ENCODE data around the gene ARVCF.

Gene ARVCF

DNA sequence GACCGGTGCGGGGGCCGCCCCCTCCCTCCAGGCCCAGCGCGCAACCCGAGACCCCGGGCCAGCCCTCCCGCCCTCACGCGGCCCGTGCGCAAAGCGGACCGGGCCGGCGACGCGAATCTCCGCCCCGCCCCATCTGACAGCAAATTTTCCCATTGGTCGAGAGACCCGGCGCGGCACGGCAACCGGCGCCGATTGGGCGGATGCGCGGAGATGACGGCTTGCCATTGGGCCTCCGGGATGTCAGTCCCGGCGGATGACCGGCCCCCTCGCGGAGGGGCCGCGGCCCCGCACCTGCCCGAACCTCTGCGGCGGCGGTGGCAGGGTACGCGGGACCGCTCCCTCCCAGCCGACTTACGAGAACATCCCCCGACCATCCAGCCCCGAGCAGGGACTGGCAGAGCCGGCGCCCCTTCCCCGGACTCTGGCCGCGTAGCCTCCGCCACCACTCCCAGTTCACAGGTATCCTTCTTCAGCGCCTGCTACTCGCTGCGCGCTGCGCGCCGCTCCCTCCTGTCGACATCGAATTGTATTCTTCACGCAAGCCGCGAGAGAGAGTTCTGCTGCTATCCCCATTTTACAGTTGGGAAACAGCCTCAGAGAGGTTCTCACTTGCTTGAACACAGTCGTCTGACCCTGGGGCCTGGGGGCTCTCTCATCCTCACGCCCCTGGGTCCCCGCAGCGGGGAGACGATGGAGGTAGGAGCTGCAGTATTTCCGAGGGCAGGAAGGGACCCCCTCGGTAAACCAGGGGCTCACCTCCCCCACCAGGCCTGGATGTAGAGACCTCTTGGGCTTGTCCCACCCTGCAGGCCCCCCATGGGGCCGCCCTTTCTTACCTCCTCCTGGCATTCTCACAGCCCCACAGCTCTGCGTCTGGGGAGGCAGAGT is at the start of gene ARVCF:
Gene ARVCF, minus strand, starts transcription at position 90 of the 888 bp plus-strand sequence. CDS start 26,029 bp downstream, outside the sequence.
- DNase-seq (ENCODE audit: low read depth), result peak; percentile 87

GRCh38 chr22:20065896-20066616 is 49.4 kb upstream of the ARVCF start:
- no peak for DNase-seq (ENCODE audit: low read depth)

DNA sequence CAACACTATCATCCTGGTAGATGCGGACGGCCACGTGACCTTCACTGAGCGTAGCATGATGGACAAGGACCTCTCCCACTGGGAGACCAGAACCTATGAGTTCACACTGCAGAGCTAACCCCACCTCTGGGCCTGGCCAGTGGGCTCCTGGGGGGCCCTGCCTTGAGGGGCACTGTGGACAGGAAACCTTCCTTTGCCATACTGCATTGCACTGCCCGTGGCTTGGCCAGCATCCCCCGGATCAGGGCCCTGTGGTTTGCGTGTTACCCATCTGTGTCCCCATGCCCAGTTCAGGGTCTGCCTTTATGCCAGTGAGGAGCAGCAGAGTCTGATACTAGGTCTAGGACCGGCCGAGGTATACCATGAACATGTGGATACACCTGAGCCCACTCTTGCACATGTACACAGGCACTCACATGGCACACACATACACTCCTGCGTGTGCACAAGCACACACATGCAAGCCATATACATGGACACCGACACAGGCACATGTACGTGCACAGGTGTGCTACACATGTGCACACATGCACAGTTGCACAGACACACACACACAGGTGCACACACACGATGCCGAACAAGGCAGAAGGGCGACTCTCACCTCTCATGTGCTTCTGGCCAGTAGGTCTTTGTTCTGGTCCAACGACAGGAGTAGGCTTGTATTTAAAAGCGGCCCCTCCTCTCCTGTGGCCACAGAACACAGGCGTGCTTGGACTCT is 48.1 kb upstream of the ARVCF start:
- DNase-seq (ENCODE audit: low read depth), result no peak

GRCh38 chr22:20064140-20064480 is 47.5 kb upstream of the ARVCF start:
- no peak for DNase-seq (ENCODE audit: low read depth)

GRCh38 chr22:20063271-20064139 is 46.9 kb upstream of the ARVCF start:
- DNase-seq (ENCODE audit: low read depth), result no peak

- no peak for DNase-seq (ENCODE audit: low read depth)
Measured at GRCh38 chr22:20062766-20063083, 46.1 kb upstream of the ARVCF start.

- no peak for DNase-seq (ENCODE audit: low read depth)
Measured at GRCh38 chr22:20062043-20062765, 45.6 kb upstream of the ARVCF start.

GRCh38 chr22:20061481-20061861 is 44.8 kb upstream of the ARVCF start:
- DNase-seq (ENCODE audit: low read depth), result no peak

DNA sequence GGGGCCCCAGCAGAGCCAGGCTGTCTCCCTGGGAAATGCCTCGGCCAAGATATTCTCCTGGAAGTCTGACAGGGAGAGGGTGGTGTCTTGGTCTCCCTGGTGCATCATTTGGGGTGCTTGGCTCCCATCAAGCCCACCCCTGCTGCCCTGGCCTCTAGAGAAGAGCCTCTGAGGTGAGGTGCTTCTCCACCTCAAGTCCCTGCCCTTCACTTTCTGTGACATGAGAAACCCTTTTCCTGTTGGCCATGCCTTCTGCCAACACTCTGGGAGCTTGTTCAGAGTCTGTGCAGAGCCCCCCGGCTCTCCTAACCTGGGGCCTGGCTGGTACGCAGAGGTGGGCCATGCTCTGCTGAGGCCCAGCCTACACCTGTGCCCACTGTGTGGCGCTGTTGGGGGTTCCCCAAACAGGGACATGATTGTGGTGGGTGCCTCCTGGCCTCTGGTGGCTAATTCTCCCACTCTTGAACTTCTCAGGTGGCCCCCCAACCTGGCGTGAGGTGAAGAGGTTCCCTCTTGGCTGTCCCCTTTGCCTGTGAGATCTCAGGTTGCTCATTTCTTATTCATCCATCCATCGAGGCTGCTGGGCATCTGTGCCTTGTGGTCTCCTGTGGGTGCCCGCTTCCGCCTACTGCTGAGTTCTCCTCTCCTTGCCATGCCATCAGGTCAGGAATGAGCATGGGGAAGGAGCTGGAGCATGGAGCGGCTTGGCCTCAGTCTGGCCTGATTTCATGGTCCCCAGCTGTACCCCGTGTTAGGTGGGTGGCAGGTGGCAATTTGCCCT is 44.3 kb upstream of the ARVCF start:
- DNase-seq (ENCODE audit: low read depth), result no peak

- DNase-seq (ENCODE audit: low read depth), result no peak
Measured at GRCh38 chr22:20058989-20059770, 42.6 kb upstream of the ARVCF start.

- no peak for DNase-seq (ENCODE audit: low read depth)
Measured at GRCh38 chr22:20057596-20058268, 41.1 kb upstream of the ARVCF start.

DNA sequence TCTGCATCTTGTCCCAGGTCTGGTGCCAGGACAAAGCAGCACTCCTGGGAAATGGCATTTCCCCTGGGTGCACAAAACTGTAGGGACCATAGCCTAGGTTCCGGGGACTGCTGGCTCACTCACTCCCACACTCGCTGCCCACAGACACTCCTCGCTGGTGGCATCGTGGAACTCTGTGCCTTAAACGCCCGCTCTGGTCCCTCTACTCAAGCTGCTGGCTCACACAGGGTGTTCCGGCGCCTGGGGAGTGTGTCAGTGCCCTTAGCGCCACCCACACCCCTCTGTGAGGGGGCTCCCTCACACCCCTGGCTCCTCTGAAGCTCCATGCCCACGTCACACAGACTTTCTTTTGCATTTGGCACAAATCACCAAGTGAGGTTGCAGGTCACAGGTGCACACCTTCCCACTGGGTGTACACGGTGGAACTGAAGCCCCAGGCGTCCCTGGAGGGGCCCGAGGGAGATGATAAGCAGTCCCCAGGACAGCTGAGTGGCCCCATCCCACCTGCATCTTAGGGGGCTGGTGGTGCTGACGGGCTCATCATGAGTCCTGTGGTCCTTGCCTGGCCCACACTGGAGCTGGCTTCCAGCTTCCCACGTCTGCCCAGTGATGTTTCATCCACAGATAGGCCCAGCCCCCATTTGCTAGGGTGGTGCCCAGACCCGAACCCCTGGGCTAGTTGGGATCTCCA is 40.2 kb upstream of the ARVCF start:
- no peak for DNase-seq (ENCODE audit: low read depth)

DNA sequence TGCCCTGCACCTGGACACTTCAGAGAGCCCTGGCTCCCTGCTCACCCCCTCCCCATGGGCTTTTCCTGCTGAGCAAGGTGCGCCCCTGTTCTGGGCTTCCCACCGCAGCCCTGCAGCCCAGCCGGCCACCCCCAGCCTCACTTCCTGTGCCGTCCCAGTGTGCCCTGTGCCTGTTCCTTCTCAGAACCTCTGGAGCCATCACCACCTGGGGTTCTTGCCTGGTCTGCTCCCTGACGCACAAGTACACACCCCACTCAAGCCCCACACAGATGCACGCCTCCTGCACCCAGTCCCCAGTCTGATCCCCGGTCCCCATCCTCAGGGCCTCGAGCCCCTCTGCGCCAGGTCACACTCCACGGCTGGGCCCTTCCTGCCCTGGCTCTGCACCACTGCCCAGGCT is 39.5 kb upstream of the ARVCF start:
- no peak for DNase-seq (ENCODE audit: low read depth)

DNA sequence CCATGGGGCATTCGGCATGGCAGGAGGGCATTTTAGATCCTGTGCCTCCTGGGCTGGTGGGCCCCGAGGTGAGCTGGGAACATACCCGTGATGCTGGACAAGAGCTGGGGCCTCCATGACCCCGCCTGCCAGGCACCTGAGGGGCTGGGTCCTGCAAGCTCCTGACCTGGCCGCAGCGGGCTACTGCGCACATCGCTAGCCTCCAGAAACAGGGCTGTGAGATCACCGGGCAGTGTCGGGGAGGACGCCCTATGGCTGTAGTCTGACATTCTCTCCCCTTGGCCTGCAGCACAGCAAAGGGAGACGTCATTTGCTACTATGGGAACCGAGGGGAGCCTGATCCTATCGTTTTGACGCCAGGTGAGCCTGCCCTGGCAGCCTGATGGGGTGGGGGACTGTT is 39.0 kb upstream of the ARVCF start:
- DNase-seq (ENCODE audit: low read depth), result no peak

DNA sequence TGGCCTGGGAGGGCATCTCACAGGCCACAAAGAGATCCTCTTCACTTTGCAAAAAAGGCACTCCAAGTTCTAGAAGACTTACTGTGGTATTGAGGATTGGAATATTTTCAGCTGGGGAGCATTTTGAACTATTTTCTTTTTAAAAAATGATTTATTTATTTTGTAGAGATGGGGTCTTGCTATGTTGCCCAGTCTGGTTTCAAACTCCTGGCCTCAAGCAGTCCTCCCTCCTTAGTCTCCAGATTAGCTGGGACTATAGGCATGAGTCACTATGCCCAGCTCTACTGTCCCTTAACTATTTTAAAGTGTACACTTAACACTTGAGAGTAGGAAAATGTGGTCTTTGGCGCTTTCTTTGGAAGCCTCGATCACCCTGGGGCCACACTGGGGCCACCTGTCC is 38.5 kb upstream of the ARVCF start:
- no peak for DNase-seq (ENCODE audit: low read depth)

- no peak for DNase-seq (ENCODE audit: low read depth)
Measured at GRCh38 chr22:20054485-20054884, 37.9 kb upstream of the ARVCF start.

- no peak for DNase-seq (ENCODE audit: low read depth)
Measured at GRCh38 chr22:20054034-20054427, 37.4 kb upstream of the ARVCF start.

GRCh38 chr22:20053407-20054033 is 36.9 kb upstream of the ARVCF start:
- no peak for DNase-seq (ENCODE audit: low read depth)

All from activated T-cell treated with anti-CD3 and anti-CD28 coated beads for 24 hours (primary cell).